Mesenchymal stem cell (in vitro differentiated cells and primary cell): ENCODE results near the gene PRKCA.

Experiments
- DNase-seq: peaks from one replicate; pipeline ENCODE4 v3.0.0-alpha.2; 2013
- H2AFZ ChIP-seq: one replicate; pipeline ENCODE4 v1.6.1; 2013; ENCODE audit warnings: low read depth, mild to moderate bottlenecking, control low read depth, inconsistent platforms, low read length, moderate library complexity
- H2AK5ac ChIP-seq: 2 replicates; pipeline ENCODE4 v1.6.1; 2013; ENCODE audit warnings: low read length, moderate library complexity, mild to moderate bottlenecking, inconsistent platforms; ENCODE audit not compliant: severe bottlenecking
- H2BK120ac ChIP-seq: one replicate; pipeline ENCODE4 v1.6.1; 2013; ENCODE audit warnings: low read depth, mild to moderate bottlenecking, inconsistent platforms, low read length, moderate library complexity
- H2BK12ac ChIP-seq, 2 experiments: one replicate each; pipeline ENCODE4 v1.6.1; 2013; ENCODE audit warnings: inconsistent platforms in 2 of 2, low read length in 2 of 2, mild to moderate bottlenecking in 2 of 2, moderate library complexity in 2 of 2, control low read depth in 1 of 2
- H2BK15ac ChIP-seq: one replicate; pipeline ENCODE4 v1.6.1; 2013; ENCODE audit warnings: mild to moderate bottlenecking, low read depth, inconsistent platforms; ENCODE audit not compliant: poor library complexity, severe bottlenecking
- H2BK5ac ChIP-seq: 2 replicates; pipeline ENCODE4 v1.6.1; 2013; ENCODE audit warnings: low read depth, mild to moderate bottlenecking, low read length, control low read depth, inconsistent platforms; ENCODE audit not compliant: poor library complexity, severe bottlenecking
- H3K14ac ChIP-seq, 2 experiments: one replicate each; pipeline ENCODE4 v1.6.1; 2013; ENCODE audit warnings: inconsistent platforms in 2 of 2, low read length in 2 of 2, control low read depth in 1 of 2, mild to moderate bottlenecking in 1 of 2, moderate library complexity in 1 of 2
- H3K18ac ChIP-seq, 2 experiments: one replicate each; pipeline ENCODE4 v1.6.1; 2013; ENCODE audit warnings: inconsistent platforms in 2 of 2, low read length in 2 of 2, control low read depth in 1 of 2, low read depth in 1 of 2, mild to moderate bottlenecking in 1 of 2
- H3K23ac ChIP-seq, 2 experiments: one replicate each; pipeline ENCODE4 v1.6.1; 2013; ENCODE audit warnings: inconsistent platforms in 2 of 2, low read length in 2 of 2, mild to moderate bottlenecking in 2 of 2, moderate library complexity in 2 of 2, control low read depth in 1 of 2
- H3K27ac ChIP-seq: 2 replicates; pipeline ENCODE4 v1.5.1; 2013; ENCODE audit warnings: mild to moderate bottlenecking, moderate library complexity, low read length, control low read depth, inconsistent platforms; ENCODE audit not compliant: poor library complexity, severe bottlenecking
- H3K27me3 ChIP-seq, 2 experiments: 2 replicates each; pipeline versions ENCODE4 v1.6.1 to v1.7.0; 2013; ENCODE audit warnings: low read length in 2 of 2, mild to moderate bottlenecking in 2 of 2, moderate library complexity in 2 of 2, control low read depth in 1 of 2, inconsistent platforms in 1 of 2; ENCODE audit not compliant: control insufficient read depth in 1 of 2, insufficient read depth in 1 of 2
- H3K36me3 ChIP-seq, 2 experiments: 2 replicates each; pipeline versions ENCODE4 v1.6.1 to v1.7.0; 2013; ENCODE audit warnings: low read length in 2 of 2, control low read depth in 1 of 2, inconsistent platforms in 1 of 2, low read depth in 1 of 2, mild to moderate bottlenecking in 1 of 2; ENCODE audit not compliant: insufficient read depth in 2 of 2, control insufficient read depth in 1 of 2
- H3K4ac ChIP-seq, 2 experiments: one replicate each; pipeline ENCODE4 v1.6.1; 2013; ENCODE audit warnings: inconsistent platforms in 2 of 2, low read length in 2 of 2, mild to moderate bottlenecking in 2 of 2, moderate library complexity in 2 of 2, control low read depth in 1 of 2, low read depth in 1 of 2
- H3K4me1 ChIP-seq: 2 replicates; pipeline ENCODE4 v1.6.1; 2013; ENCODE audit warnings: low read depth, low read length, control low read depth; ENCODE audit not compliant: control insufficient read depth, insufficient read depth
- H3K4me2 ChIP-seq: 2 replicates; pipeline ENCODE4 v1.6.1; 2013; ENCODE audit warnings: low read length, mild to moderate bottlenecking, inconsistent platforms; ENCODE audit not compliant: poor library complexity, severe bottlenecking
- H3K4me3 ChIP-seq, 2 experiments: 2 replicates each; pipeline versions ENCODE4 v1.5.1 to v1.7.0; 2013; ENCODE audit warnings: low read length in 2 of 2, mild to moderate bottlenecking in 2 of 2, control low read depth in 1 of 2, low read depth in 1 of 2; ENCODE audit not compliant: insufficient read depth in 1 of 2
- H3K79me1 ChIP-seq: replicated peaks from 2 replicates; pipeline ENCODE4 v1.6.1; 2013; ENCODE audit warnings: mild to moderate bottlenecking, control low read depth, low read length, inconsistent platforms; ENCODE audit not compliant: poor library complexity, severe bottlenecking
- H3K9ac ChIP-seq: 2 replicates; pipeline ENCODE4 v1.7.0; 2013; ENCODE audit warnings: mild to moderate bottlenecking, low read length, moderate library complexity
- H3K9me3 ChIP-seq: 2 replicates; pipeline ENCODE4 v1.7.0; 2013; ENCODE audit warnings: mild to moderate bottlenecking, low read length; ENCODE audit not compliant: control insufficient read depth
- H4K8ac ChIP-seq: one replicate; pipeline ENCODE4 v1.6.1; 2013; ENCODE audit warnings: inconsistent platforms, mild to moderate bottlenecking, low read length, moderate library complexity
- H4K91ac ChIP-seq: one replicate; pipeline ENCODE4 v1.6.1; 2013; ENCODE audit warnings: mild to moderate bottlenecking, low read length, inconsistent platforms
- WGBS: methylation state at CpG from one replicate; pipeline ENCODE4 v1.1.7; 2013; ENCODE audit warnings: mixed read lengths; 5-methylcytosine and 5-hydroxymethylcytosine counted together

Gene PRKCA

GRCh38 chr17:66803474-66803951 lies 501.1 kb downstream of the PRKCA start:
- no peak overlapping the region for H3K18ac ChIP-seq
- H3K23ac ChIP-seq, result no peak overlapping the region
- no peak overlapping the region for H4K91ac ChIP-seq
- no peak overlapping the region for H2AFZ ChIP-seq
- no peak overlapping the region for H3K4me2 ChIP-seq
- H2BK15ac ChIP-seq, result no peak overlapping the region
- H2BK5ac ChIP-seq, result no peak overlapping the region
- H3K9me3 ChIP-seq, result no peaks in the 10 kb centered on the region
- no peaks in the 10 kb centered on the region for H3K79me1 ChIP-seq
- no peaks in the 10 kb centered on the region for H3K27me3 ChIP-seq
- no peak overlapping the region for H4K8ac ChIP-seq
- peaks cover 27 to 41% of the 10 kb centered on the region in 2 experiments for H3K36me3 ChIP-seq
- no peak overlapping the region for H3K4me3 ChIP-seq
- no peak overlapping the region for H2BK12ac ChIP-seq
- no peak overlapping the region for H3K27ac ChIP-seq
- 79% methylated on average over 19 of the region's 19 CpGs for whole genome bisulfite sequencing
- H3K4me1 ChIP-seq, result no peaks in the 10 kb centered on the region
- no peak overlapping the region for H3K14ac ChIP-seq
- no peak overlapping the region for H2AK5ac ChIP-seq
- DNase-seq, result no peak
- no peak overlapping the region for H3K4ac ChIP-seq
- no peak overlapping the region for H3K9ac ChIP-seq
- no peak overlapping the region for H2BK120ac ChIP-seq

GRCh38 chr17:66805567-66805966 lies 503.2 kb downstream of the PRKCA start:
- H3K18ac ChIP-seq, result no peak overlapping the region
- H3K4me3 ChIP-seq, result no peak overlapping the region
- H2BK12ac ChIP-seq, result no peak overlapping the region
- no peak overlapping the region for H3K4me2 ChIP-seq
- H3K27me3 ChIP-seq, result no peaks in the 10 kb centered on the region
- no peak overlapping the region for H3K4ac ChIP-seq
- DNase-seq, result no peak
- H2AK5ac ChIP-seq, result no peak overlapping the region
- H4K91ac ChIP-seq, result no peak overlapping the region
- H3K36me3 ChIP-seq, result peaks cover 27 to 36% of the 10 kb centered on the region in 2 experiments
- no peak overlapping the region for H3K9ac ChIP-seq
- no peaks in the 10 kb centered on the region for H3K79me1 ChIP-seq
- H2BK120ac ChIP-seq, result no peak overlapping the region
- H2BK5ac ChIP-seq, result no peak overlapping the region
- H3K9me3 ChIP-seq, result no peaks in the 10 kb centered on the region
- WGBS, result 91% methylated on average over 10 of the region's 10 CpGs
- no peak overlapping the region for H3K27ac ChIP-seq
- H2AFZ ChIP-seq, result no peak overlapping the region
- H3K4me1 ChIP-seq, result no peaks in the 10 kb centered on the region
- no peak overlapping the region for H3K23ac ChIP-seq
- H2BK15ac ChIP-seq, result no peak overlapping the region
- H3K14ac ChIP-seq, result no peak overlapping the region
- no peak overlapping the region for H4K8ac ChIP-seq

GRCh38 chr17:66807182-66807581 lies 504.8 kb downstream of the PRKCA start:
- H3K14ac ChIP-seq, result no peak overlapping the region
- no peak overlapping the region for H3K4me3 ChIP-seq
- 96% methylated on average over 10 of the region's 10 CpGs for WGBS
- H3K18ac ChIP-seq, result no peak overlapping the region
- H3K23ac ChIP-seq, result no peak overlapping the region
- H3K9me3 ChIP-seq, result no peaks in the 10 kb centered on the region
- no peak overlapping the region for H3K27ac ChIP-seq
- H3K79me1 ChIP-seq, result no peaks in the 10 kb centered on the region
- H3K36me3 ChIP-seq, result peaks cover 27 to 30% of the 10 kb centered on the region in 2 experiments
- H2AFZ ChIP-seq, result no peak overlapping the region
- no peak overlapping the region for H2AK5ac ChIP-seq
- H4K91ac ChIP-seq, result no peak overlapping the region
- H3K27me3 ChIP-seq, result peaks cover 0 to 1% of the 10 kb centered on the region in 2 experiments
- no peak overlapping the region for H3K4me2 ChIP-seq
- H2BK12ac ChIP-seq, result no peak overlapping the region
- H3K4ac ChIP-seq, result no peak overlapping the region
- no peak overlapping the region for H2BK15ac ChIP-seq
- no peak for DNase-seq
- H2BK120ac ChIP-seq, result no peak overlapping the region
- no peak overlapping the region for H4K8ac ChIP-seq
- no peak overlapping the region for H3K9ac ChIP-seq
- no peaks in the 10 kb centered on the region for H3K4me1 ChIP-seq
- no peak overlapping the region for H2BK5ac ChIP-seq

GRCh38 chr17:66809408-66809807 lies 507.0 kb downstream of the PRKCA start:
- DNase-seq, result no peak
- 92% methylated on average over 5 of the region's 5 CpGs for WGBS
- Histone ChIP-seq H4K8ac (no peak overlapping the region), H2AFZ (no peak overlapping the region), H2BK12ac (no peak overlapping the region), H3K4ac (no peak overlapping the region), H3K27me3 (peaks cover 12 to 14% of the 10 kb centered on the region in 2 experiments), H3K9me3 (no peaks in the 10 kb centered on the region), H4K91ac (no peak overlapping the region), H3K14ac (no peak overlapping the region), H3K23ac (no peak overlapping the region), H3K4me1 (no peaks in the 10 kb centered on the region), H2BK15ac (no peak overlapping the region), H3K4me3 (no peak overlapping the region), H3K18ac (no peak overlapping the region), H2AK5ac (no peak overlapping the region), H3K79me1 (no peaks in the 10 kb centered on the region), H3K36me3 (peaks cover 13 to 18% of the 10 kb centered on the region in 2 experiments), H3K27ac (no peak overlapping the region), H2BK5ac (no peak overlapping the region), H2BK120ac (no peak overlapping the region), H3K9ac (no peak overlapping the region), H3K4me2 (no peak overlapping the region)
